SU-DHL-6 (cell line): ENCODE results near the gene CMTR1.

ENCODE experiments used
- H2AFZ ChIP-seq: fragments of 200-600 bp; sonication (generic); 2 replicates; pipeline ENCODE4 v1.6.1; 2014; ENCODE audit warnings: low read depth, mild to moderate bottlenecking, moderate library complexity, mixed read lengths, antibody characterized with exemption, low read length; ENCODE audit not compliant: severe bottlenecking
- H3F3A ChIP-seq: fragments of 200-600 bp; shearing (Covaris generic); 2 replicates; pipeline ENCODE4 v1.6.0; 2016; ENCODE audit warnings: antibody characterized with exemption, mild to moderate bottlenecking; ENCODE audit not compliant: insufficient read depth
- H3K27ac ChIP-seq: fragments of 200-600 bp; sonication (generic); 2 replicates; pipeline ENCODE4 v1.5.1; 2016; ENCODE audit warnings: low read depth, mild to moderate bottlenecking, low read length, moderate library complexity, mixed read lengths
- H3K27me3 ChIP-seq: fragments of 200-600 bp; sonication (generic), shearing (Covaris generic); 2 replicates; pipeline ENCODE4 v1.6.0; 2014; ENCODE audit warnings: mild to moderate bottlenecking, low read length
- H3K36me3 ChIP-seq: fragments of 200-600 bp; sonication (generic); 2 replicates; pipeline ENCODE4 v1.6.1; 2014; ENCODE audit warnings: mild to moderate bottlenecking, low read length, mixed read lengths
- H3K4me2 ChIP-seq: fragments of 300-600, 200-600 bp; shearing (Covaris generic), sonication (generic); 2 replicates; pipeline ENCODE4 v1.6.0; 2014; ENCODE audit warnings: low read length, low read depth, mild to moderate bottlenecking; ENCODE audit not compliant: poor library complexity, severe bottlenecking
- H3K4me3 ChIP-seq: fragments of 200-600 bp; sonication (generic); 2 replicates; pipeline ENCODE4 v1.5.1; 2014; ENCODE audit warnings: antibody characterized with exemption, low read length, mild to moderate bottlenecking, mixed read lengths; ENCODE audit not compliant: insufficient read depth, poor library complexity, severe bottlenecking
- H3K79me2 ChIP-seq: fragments of 200-600 bp; sonication (generic); 2 replicates; pipeline ENCODE4 v1.6.1; 2014; ENCODE audit warnings: mild to moderate bottlenecking, low read length, moderate library complexity; ENCODE audit not compliant: insufficient read depth
- H3K9ac ChIP-seq: fragments of 200-600 bp; sonication (generic); 2 replicates; pipeline ENCODE4 v1.7.0; 2014; ENCODE audit warnings: mild to moderate bottlenecking, low read length
- H3K9me2 ChIP-seq: fragments of 200-600 bp; sonication (generic); replicated peaks from 2 replicates; pipeline ENCODE4 v1.6.1; 2014; ENCODE audit warnings: low read length; ENCODE audit not compliant: insufficient read depth
- H3K9me3 ChIP-seq: fragments of 200-600 bp; sonication (generic); 2 replicates; pipeline ENCODE4 v1.6.1; 2014; ENCODE audit warnings: low read length, mixed read lengths; ENCODE audit not compliant: insufficient read depth
- H4K20me1 ChIP-seq: fragments of 200-600 bp; sonication (generic); 2 replicates; pipeline ENCODE4 v1.6.1; 2014; ENCODE audit warnings: low read depth, mild to moderate bottlenecking, antibody characterized with exemption, low read length, moderate library complexity, mixed read lengths
- EZH2phosphoT487 ChIP-seq: fragments of 200-600 bp; sonication (generic), shearing (Covaris generic); conservative IDR thresholded peaks from 2 replicates; pipeline ENCODE4 v1.6.1; 2018; ENCODE audit warnings: mild to moderate bottlenecking, antibody characterized with exemption, low read length, moderate library complexity, mixed read lengths
- TF ChIP-seq, protein P1 (sequence below): fragments of 200-600 bp; sonication (generic); IDR thresholded peaks from one replicate; pipeline ENCODE4 v1.5.1; 2017; ENCODE audit warnings: antibody characterized with exemption, mild to moderate bottlenecking, low read length, moderate library complexity; ENCODE audit not compliant: insufficient read depth, poor library complexity, severe bottlenecking

CMTR1 gene

DNA sequence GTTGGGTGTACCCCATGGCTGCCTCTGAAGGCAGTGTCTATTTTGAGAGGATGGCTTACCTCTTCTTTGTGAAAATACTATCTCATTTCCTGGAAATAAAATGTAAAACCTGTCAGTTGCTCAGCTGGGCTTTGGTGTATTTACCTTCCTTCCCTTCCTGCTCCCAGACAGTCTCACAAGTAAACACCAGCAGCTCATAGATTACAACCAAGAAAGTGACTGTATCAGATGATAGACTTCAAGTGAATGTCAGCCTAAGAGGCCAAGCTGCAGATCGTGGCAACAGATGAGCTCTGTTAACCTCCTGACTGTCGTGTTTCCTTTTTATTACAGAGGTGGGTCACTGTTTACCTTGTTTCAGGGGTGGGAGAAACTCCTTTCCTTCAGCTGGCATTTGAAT, 41.9 kb upstream of the CMTR1 start:
- H3K79me2 ChIP-seq = no peaks in the 10 kb centered on the region
- H3K9ac ChIP-seq = no peak overlapping the region
- no peaks in the 10 kb centered on the region for H3K9me3 ChIP-seq
- TF ChIP-seq EZH2phosphoT487 = no peak
- TF ChIP-seq, protein P1, sequence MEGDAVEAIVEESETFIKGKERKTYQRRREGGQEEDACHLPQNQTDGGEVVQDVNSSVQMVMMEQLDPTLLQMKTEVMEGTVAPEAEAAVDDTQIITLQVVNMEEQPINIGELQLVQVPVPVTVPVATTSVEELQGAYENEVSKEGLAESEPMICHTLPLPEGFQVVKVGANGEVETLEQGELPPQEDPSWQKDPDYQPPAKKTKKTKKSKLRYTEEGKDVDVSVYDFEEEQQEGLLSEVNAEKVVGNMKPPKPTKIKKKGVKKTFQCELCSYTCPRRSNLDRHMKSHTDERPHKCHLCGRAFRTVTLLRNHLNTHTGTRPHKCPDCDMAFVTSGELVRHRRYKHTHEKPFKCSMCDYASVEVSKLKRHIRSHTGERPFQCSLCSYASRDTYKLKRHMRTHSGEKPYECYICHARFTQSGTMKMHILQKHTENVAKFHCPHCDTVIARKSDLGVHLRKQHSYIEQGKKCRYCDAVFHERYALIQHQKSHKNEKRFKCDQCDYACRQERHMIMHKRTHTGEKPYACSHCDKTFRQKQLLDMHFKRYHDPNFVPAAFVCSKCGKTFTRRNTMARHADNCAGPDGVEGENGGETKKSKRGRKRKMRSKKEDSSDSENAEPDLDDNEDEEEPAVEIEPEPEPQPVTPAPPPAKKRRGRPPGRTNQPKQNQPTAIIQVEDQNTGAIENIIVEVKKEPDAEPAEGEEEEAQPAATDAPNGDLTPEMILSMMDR = no peak
- peaks cover 4% of the 10 kb centered on the region; the same call in 1 of the 2 replicates for H3K36me3 ChIP-seq
- H3K4me2 ChIP-seq = no peak overlapping the region
- no peaks in the 10 kb centered on the region for H3K9me2 ChIP-seq
- no peaks in the 10 kb centered on the region for H3K27me3 ChIP-seq
- H4K20me1 ChIP-seq = no peaks in the 10 kb centered on the region
- H2AFZ ChIP-seq = no peak overlapping the region
- H3K4me3 ChIP-seq = no peak overlapping the region
- H3K27ac ChIP-seq = no peak overlapping the region
- no peaks in the 10 kb centered on the region for H3F3A ChIP-seq

GRCh38 chr6:37392821-37393220, 40.2 kb upstream of the CMTR1 start:
- Histone ChIP-seq H3K36me3 (peaks cover 4% of the 10 kb centered on the region; the same call in 1 of the 2 replicates), H4K20me1 (no peaks in the 10 kb centered on the region), H2AFZ (no peak overlapping the region), H3F3A (no peaks in the 10 kb centered on the region), H3K27ac (no peak overlapping the region), H3K27me3 (no peaks in the 10 kb centered on the region), H3K4me2 (no peak overlapping the region), H3K9ac (no peak overlapping the region), H3K79me2 (no peaks in the 10 kb centered on the region), H3K9me2 (no peaks in the 10 kb centered on the region), H3K4me3 (no peak overlapping the region), H3K9me3 (no peaks in the 10 kb centered on the region)
- TF ChIP-seq, protein P1 = no peak
- TF ChIP-seq EZH2phosphoT487 = no peak

GRCh38 chr6:37393381-37393929, 39.6 kb upstream of the CMTR1 start:
- Histone ChIP-seq H3K4me2 (no peak overlapping the region), H3K36me3 (peaks cover 4% of the 10 kb centered on the region; the same call in 1 of the 2 replicates), H3K9ac (no peak overlapping the region), H3K27ac (no peak overlapping the region), H3K79me2 (no peaks in the 10 kb centered on the region), H2AFZ (no peak overlapping the region), H3K9me3 (no peaks in the 10 kb centered on the region), H3K27me3 (no peaks in the 10 kb centered on the region), H3K4me3 (no peak overlapping the region), H4K20me1 (no peaks in the 10 kb centered on the region), H3K9me2 (no peaks in the 10 kb centered on the region), H3F3A (no peaks in the 10 kb centered on the region)
- TF ChIP-seq, protein P1 = no peak
- no peak for TF ChIP-seq EZH2phosphoT487
